GM13976 (cell line): ENCODE measurements around the gene E2F2.
"Not testable (repeated sequence)": the region's sequence is repeated elsewhere in the genome, so short reads cannot be mapped to it uniquely, and the experiment has no call there.

Experiments
- DNase-seq: peaks from one replicate; pipeline ENCODE4 v3.0.0; 2012; ENCODE audit warnings: low spot score
- in situ Hi-C: fragments of 300-500 bp; cut with MboI; formaldehyde crosslinking; loops from one replicate; pipeline ENCODE4 v1.12.0; 2022; ENCODE audit warnings: low sequenced_read_pairs, mixed read lengths, inconsistent platforms; ENCODE audit not compliant: unreplicated experiment
- TF ChIP-seq, protein P1 (sequence below): IDR thresholded peaks from 2 replicates; pipeline ENCODE4 v1.5.1; 2012; ENCODE audit warnings: borderline replicate concordance, mild to moderate bottlenecking; ENCODE audit not compliant: insufficient read depth; ENCODE audit errors: extremely low read depth, missing control alignments, control extremely low read depth

The E2F2 gene

DNA sequence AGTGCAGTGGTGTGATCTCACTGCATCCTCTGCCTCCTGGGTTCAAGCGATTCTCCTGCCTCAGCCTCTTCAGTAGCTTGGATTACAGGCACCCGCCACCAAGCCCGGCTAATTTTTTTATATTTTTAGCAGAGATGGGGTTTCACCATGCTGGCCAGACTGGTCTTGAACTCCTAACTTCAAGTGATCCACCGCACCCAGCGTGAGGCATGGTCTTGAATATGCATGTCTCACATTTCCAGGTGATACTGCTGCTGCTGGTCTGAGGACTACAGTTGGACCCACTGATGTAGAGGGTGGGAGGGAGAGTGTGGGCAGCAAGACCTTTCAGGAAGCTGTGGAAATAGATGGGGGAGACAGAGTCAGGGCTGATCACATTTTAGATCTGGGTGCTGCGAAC is 25.2 kb downstream of the E2F2 start:
- TF ChIP-seq, protein P1, sequence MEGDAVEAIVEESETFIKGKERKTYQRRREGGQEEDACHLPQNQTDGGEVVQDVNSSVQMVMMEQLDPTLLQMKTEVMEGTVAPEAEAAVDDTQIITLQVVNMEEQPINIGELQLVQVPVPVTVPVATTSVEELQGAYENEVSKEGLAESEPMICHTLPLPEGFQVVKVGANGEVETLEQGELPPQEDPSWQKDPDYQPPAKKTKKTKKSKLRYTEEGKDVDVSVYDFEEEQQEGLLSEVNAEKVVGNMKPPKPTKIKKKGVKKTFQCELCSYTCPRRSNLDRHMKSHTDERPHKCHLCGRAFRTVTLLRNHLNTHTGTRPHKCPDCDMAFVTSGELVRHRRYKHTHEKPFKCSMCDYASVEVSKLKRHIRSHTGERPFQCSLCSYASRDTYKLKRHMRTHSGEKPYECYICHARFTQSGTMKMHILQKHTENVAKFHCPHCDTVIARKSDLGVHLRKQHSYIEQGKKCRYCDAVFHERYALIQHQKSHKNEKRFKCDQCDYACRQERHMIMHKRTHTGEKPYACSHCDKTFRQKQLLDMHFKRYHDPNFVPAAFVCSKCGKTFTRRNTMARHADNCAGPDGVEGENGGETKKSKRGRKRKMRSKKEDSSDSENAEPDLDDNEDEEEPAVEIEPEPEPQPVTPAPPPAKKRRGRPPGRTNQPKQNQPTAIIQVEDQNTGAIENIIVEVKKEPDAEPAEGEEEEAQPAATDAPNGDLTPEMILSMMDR: no peak
- DNase-seq: no peak
- in situ Hi-C loops: no loop called here

DNA sequence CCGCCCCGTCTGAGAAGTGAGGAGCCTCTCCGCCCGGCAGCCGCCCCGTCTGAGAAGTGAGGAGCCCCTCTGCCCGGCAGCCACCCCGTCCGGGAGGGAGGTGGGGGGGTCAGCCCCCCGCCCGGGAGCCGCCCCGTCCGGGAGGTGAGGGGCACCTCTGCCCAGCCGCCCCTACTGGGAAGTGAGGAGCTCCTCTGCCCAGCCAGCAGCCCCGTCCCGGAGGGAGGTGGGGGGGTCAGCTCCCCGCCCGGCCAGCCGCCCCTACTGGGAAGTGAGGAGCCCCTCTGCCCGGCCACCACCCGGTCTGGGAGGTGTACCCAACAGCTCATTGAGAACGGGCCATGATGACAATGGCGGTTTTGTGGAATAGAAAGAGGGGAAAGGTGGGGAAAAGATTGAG is 26.9 kb downstream of the E2F2 start:
- DNase-seq, in situ Hi-C loops: not testable (repeated sequence)

DNA sequence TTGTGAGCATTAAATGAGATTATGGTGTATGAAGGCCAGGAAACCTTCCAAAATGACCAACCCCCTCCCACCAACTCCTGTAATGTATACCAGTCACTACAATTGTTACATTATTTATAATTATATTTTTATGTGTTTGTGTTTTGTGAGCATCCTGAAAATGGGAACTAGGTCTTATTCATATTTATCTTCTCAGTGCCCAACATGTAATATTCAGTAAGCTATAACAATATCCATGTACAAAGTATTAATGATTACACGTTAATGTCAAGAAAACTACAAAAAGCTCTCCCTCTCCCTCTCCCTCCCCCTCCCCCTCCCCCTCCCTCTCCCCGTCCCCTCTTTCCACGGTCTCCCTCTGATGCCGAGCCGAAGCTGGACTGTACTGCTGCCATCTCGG is 28.1 kb downstream of the E2F2 start:
- TF ChIP-seq, protein P1: no peak
- no peak for DNase-seq
- in situ Hi-C loops: no loop called here

DNA sequence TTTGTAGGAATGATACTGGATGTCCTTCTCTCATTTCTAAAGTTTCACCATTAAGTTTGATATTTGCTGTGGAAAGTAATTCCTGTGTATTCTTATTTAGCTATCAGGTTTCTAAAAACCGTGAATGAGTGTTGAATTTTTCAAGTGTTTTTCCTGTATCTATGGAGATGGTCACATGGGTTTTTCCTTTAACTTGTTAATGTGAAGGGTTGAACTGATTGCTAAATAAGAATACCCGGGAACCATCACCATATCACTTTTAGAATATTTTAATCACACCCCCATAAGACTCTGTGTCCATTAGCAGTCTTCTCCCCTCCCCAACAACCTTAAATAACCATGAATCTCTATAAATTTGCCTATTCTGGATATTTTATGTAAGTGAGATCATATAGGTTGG is 30.6 kb downstream of the E2F2 start:
- TF ChIP-seq, protein P1: no peak
- in situ Hi-C loops: no loop called here
- DNase-seq: no peak

DNA sequence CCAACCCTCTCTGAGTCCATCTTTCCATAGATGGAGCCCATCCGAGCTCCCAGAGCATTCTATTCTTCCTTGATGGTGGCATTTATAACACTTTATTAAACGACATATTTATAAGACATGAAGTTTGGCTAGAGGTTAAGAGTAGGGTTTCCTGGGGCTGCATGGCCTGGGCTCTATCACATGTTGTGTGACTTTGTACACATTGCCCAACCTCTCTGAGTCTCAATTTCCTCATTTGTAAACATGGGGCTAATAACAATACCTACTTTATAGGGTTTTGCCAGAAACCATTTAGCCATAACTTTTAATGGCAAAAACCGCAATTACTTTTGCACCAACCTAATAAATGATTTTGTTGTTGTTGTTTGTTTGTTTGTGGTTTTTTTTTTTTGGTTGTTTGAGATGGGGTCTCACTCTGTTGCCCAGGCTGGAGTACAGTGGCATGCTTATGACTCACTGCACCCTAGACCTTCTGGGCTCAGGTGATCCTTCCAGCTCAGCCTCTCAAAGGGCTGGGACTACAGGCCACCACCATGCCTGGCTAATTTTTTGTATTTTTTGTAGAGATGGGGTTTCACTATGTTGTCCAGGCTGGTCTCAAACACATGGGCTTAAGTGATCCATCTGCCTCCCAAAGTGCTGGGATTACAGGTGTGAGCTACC is 33.1 kb downstream of the E2F2 start:
- no peak for DNase-seq
- TF ChIP-seq, protein P1: no peak
- in situ Hi-C loops: loop anchor here (5.0 kb wide), 1 partner anchor 39 kb away; no protein-coding TSS in a partner anchor

DNA sequence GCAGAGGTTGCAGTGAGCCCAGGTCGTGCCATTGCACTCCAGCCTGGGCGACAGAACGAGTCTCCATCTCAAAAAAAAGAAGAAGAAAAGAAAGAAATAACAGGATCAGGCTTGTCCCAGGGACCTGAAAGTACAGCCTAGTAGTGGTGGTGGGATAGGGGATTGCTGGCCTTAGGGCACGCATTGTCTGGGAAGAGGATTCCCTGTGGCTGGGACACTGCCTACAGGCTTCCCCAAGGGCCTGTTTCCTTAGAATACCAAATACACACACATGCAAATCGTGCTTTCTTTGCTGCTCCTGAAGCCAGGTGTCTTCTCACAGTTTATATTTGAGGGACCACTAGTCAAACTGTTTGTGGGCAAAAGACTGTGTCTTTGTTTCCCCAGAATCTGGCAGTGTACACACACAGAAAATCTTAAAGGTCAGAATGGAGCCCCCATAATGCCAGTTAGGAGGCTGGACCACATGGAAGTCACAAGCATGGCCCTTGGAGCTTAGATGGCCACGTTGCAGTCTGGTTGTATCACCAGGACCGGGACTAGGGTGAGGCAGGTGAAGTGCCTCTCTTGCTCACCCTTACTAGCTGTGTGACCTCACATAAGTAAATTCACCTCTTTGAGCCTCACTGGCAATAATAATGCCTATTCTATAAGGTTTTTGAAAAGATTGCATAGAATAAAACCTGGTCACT is 34.4 kb downstream of the E2F2 start:
- TF ChIP-seq, protein P1: no peak
- in situ Hi-C loops: loop anchor here (5.0 kb wide), 1 partner anchor 41 kb away; no protein-coding TSS in a partner anchor

DNA sequence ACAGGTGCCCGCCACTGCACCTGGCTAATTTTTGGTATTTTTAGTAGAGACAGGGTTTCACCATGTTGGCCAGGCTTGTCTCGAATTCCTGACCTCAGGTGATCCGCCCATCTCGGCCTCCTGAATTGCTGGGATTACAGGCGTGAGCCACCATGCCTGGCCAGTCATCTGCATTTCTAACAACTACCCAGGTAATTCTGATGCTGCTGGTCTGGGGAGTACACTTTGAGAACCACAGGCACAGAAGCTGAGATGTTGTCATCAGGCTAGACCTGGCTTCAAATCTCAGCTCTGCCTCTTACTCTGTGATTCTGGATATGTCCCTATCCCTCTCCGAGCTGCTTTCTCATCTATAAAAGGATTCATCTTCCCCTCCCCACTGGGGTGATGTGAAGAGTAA is 36.2 kb downstream of the E2F2 start:
- not testable (repeated sequence) for DNase-seq
- in situ Hi-C loops: loop anchor here (5.0 kb wide), 1 partner anchor 42 kb away; no protein-coding TSS in a partner anchor

More for the DNA sequence above, 34.4 kb downstream of the E2F2 start:
- no peak for DNase-seq

DNA sequence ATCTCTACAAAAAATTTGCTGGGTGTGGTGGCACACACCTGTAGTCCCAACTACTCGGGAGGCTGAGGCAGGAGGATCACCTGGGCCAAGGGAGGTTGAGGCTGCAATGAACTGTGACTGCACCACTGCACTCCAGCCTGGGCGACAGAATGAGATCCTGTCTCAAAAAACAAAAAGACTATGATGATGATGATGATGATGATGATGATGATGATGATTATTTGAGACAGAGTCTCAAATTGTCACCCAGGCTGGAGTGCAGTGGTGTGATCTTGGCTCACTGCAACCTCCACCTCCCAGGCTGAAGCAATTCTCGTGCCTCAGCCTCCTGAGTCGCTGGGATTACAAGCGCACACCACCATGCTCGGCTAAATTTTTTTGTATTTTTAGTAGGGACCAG is 38.3 kb downstream of the E2F2 start:
- in situ Hi-C loops, DNase-seq: not testable (repeated sequence)
